ENCODE results near the gene URGCP.
A peak's percentile ranks its signal among the peaks of the same experiment; 100 is the strongest.
"Not testable (repeated sequence)": the region's sequence is repeated elsewhere in the genome, so short reads cannot be mapped to it uniquely, and the experiment has no call there.

Gene URGCP

GRCh38 chr7:43872406-43873110 lies 33.8 kb downstream of the URGCP start:
- DNase-seq (ENCODE audit: low spot score) = no peak

DNA sequence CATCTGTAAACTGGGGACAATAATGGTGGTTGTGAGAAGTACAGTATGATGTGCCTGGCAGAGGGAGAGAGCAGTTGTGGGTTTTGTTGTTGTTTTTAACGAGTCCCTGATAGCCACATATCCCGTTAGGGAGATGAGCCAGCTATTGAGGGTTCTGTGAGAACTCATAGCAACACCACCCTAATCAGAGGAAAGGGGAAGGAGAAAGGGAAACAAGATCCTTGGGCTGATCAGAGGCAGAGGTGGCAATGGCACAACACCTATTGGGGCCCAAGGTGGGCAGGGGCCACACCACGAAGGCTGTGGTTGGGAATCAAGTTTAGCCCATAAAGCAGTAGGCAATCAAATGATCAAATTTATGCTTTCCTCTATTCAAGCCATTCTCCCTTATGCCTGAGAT lies 35.3 kb downstream of the URGCP start:
- no peak for DNase-seq (ENCODE audit: low spot score)

GRCh38 chr7:43870316-43870715 lies 36.1 kb downstream of the URGCP start:
- DNase-seq (ENCODE audit: low spot score) = no peak

DNA sequence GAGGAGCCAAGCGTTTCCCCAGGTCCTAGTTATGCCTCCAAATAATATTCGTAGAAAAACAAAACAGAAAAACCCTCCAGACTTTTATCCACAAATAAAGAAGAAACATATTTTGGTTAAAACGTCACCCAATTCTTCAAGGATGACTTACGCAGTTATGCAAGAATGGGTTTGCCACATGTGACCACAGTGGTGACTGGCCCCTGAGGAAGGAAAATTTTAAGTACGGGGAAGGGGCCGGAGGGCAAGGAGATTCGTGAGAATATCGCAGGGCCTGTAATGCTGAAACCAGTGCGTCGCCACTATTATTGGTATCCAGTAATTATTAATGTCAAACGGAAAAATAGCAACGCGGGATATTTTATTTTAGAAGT lies 36.5 kb downstream of the URGCP start:
- DNase-seq (ENCODE audit: low spot score) = no peak

GRCh38 chr7:43869006-43869866 lies 37.2 kb downstream of the URGCP start, which contains the start of gene MRPS24:
TSS of gene MRPS24 (minus strand) at chr7:43869517. CDS start at chr7:43869495, 22 bp downstream.
- DNase-seq (ENCODE audit: low spot score) = peak; percentile 94

GRCh38 chr7:43868681-43869005 lies 37.8 kb downstream of the URGCP start:
- peak; percentile 63 for DNase-seq (ENCODE audit: low spot score)

DNA sequence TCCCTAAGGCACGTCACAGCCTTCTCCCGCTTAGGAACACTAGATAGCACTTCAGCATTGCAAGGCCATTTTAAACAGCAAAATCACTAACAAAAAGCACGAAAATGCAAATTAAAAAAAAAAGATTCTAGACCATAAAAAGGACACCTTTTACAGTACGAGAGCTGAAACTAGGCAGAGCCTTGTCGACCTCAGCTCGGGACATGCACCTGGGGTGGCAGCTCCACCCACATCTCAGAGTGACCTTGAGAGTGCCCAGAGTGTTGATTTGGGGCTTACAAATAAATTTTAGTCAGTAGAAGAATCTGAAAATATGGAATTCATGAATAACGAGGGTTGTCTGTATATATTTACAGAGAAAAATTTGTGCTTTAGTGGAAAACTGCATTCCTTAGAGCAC lies 38.2 kb downstream of the URGCP start:
- DNase-seq (ENCODE audit: low spot score) = peak; percentile 34

- no peak for DNase-seq (ENCODE audit: low spot score)
Observed at GRCh38 chr7:43865277-43865676, 41.1 kb downstream of the URGCP start.

GRCh38 chr7:43864126-43864525 lies 42.3 kb downstream of the URGCP start:
- DNase-seq (ENCODE audit: low spot score) = no peak

- no peak for DNase-seq (ENCODE audit: low spot score)
Observed at GRCh38 chr7:43856996-43857395, 49.4 kb downstream of the URGCP start.

- DNase-seq (ENCODE audit: low spot score) = no peak
Observed at GRCh38 chr7:43856316-43856715, 50.1 kb downstream of the URGCP start.

- DNase-seq (ENCODE audit: low spot score) = no peak
Observed at GRCh38 chr7:43855176-43855575, 51.2 kb downstream of the URGCP start.

- no peak for DNase-seq (ENCODE audit: low spot score)
Observed at GRCh38 chr7:43851805-43852204, 54.6 kb downstream of the URGCP start.

DNA sequence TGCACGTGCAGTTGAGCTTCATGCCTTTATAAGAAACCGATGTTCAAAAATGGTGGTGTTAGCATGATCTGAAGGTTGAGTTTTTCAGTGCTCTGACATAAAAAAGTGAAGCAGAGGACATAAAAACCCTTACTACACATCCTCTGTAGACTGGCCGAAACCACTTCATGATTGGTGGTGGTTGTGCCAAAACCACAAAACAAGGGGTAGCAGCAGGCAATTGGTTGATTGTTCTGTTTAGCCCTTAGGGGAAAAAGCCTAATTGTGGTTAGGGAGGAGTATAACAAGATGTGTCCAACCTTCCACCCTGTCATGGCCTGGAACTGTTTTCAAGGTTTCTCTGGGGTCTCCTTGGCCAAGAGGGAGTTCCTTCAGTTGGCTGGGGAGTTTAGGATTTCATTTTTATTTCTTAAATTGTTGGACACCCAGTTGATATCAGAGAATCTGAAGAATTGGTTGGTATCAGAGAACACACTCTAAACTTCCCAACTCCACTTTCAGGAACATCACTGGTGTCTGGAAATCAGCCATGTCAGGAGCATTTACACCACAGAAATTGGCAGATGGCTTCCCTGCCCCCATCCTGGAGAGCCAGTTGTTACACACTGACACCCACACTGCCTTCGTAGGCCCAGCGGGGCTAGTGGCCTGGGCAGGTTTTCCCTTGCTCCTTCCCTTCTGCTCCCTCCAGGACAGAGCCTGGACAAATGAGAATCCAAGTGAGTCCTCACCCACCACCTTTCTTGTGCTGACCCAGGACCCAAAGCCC lies 55.9 kb downstream of the URGCP start:
- no peak for DNase-seq (ENCODE audit: low spot score)

- no peak for DNase-seq (ENCODE audit: low spot score)
Observed at GRCh38 chr7:43849047-43849446, 57.3 kb downstream of the URGCP start.

DNA sequence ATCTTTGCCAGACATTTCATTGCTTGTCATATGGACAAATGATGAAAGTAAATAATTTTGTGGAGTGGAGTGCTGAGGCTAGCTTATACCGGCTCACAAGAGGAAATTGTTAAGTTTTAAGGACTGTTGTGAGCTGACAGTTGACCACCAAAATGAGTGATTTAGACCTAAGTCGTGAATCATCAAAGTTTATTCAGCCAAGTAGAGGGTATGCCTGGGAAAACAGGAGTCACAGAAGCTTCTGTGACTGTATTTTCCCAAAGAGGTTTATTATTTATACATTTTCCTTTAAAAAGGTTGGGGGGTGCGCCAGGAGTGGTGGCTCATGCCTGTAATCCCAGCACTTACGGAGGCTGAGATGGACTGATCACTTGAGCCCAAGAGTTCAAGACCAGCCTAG lies 58.9 kb downstream of the URGCP start:
- no peak for DNase-seq (ENCODE audit: low spot score)

- DNase-seq (ENCODE audit: low spot score) = no peak
Observed at GRCh38 chr7:43844662-43845061, 61.7 kb downstream of the URGCP start.

DNA sequence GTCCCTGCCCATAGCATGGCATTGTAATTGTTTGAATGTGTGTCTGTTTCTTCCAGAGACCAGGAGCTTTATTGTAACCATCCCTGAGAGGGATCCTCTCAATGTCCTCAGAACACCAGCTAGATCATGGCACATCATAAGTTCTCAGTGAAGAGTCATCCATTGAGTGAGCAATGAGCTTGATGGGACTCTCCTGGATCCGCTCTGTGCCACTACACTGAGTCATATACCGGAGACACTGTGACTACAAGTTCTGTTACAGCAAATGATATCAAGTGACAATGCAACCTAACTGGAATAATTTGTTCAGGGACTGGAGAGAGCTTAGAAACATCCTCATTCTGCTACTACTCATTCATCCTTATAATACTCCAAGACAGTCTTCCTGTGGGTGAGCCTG lies 62.1 kb downstream of the URGCP start:
- no peak for DNase-seq (ENCODE audit: low spot score)

- DNase-seq (ENCODE audit: low spot score) = no peak
Observed at GRCh38 chr7:43843296-43843695, 63.1 kb downstream of the URGCP start.

DNA sequence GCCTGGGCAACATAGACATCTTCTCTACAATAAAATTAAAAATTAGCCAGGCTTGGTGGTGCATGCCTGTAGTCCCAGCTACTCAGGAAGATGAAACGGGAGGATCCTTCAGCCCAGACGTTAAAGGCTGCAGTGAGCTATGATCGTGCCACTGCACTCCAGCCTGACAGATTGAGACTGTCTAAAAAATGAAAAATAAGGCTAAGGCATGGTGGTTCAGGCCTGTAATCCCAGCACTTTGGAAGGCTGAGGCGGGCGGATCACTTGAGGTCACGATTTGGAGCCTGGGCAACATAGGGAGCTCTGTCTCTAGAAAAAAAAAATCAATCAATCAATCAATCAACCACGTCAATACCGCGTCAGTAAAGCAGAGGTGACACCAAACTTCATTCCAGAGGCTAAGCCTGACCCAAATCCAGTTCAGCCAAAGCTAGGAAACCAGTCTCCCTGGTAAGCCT lies 68.2 kb downstream of the URGCP start:
- DNase-seq (ENCODE audit: low spot score) = no peak

DNA sequence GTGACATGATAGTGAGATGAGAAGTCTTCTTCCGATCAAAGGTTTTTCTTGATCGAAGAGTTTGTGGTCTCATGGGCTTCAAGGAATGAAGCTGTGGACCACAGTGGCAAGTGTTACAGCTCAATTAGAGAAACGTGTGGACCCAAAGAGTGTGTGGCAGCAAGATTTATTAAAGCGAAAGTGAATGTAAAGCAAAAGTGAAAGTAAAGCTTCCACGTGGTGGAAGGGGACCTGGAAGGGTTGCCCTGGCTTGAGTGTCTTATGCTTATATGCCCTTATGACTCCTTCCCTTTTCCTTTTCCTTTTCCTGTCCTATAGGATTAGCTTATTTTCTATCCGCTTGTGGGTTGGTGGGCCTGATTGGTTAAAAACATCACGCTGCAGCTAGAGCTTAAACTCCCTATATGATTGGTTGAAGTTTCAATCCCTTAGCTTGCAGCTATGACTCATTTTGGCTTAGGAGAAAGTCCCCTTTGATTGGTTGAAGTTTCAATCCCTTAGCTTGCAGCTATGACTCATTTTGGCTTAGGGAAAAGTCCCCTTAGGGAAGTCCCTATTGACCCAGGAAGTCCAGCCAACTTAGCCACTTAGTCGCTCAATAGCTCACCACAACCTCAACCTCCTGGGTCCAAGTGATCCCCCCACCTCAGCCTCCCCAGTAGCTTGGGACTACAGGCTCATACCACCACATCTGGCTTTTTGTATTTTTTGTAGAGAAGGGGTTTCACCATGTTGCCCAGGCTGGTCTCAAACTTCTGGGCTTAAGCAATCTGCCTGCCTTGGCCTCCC lies 71.7 kb downstream of the URGCP start:
- peak; percentile 73 for DNase-seq (ENCODE audit: low spot score)

- DNase-seq (ENCODE audit: low spot score) = not testable (repeated sequence)
Observed at GRCh38 chr7:43830917-43831316, 75.5 kb downstream of the URGCP start.
